ENCODE data around the gene SLC8A1.

DNA sequence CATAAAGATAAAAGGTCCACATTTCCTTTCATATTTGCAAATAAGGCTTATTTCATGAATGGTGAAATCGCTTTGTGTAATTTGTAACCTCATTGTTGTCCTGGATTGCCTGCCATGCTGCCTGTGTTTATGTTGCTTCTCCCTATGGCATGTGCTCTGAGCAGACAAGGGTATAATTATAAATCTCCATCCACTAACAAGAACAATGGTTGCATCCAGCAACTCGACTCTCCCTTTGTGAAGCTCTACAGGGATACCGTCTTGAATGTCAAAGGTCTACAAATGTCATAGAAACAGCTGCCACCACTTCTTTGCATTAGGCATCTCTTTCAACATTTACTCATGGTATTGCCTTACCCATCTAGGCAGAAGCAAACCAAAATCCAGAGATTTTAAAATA, 209.6 kb downstream of the SLC8A1 start:
- TF ChIP-seq EZH2 (IDR thresholded peaks at IDR 0.05; ENCODE audit: insufficient read depth, low read length) = no peak
- TF ChIP-seq, protein P1, sequence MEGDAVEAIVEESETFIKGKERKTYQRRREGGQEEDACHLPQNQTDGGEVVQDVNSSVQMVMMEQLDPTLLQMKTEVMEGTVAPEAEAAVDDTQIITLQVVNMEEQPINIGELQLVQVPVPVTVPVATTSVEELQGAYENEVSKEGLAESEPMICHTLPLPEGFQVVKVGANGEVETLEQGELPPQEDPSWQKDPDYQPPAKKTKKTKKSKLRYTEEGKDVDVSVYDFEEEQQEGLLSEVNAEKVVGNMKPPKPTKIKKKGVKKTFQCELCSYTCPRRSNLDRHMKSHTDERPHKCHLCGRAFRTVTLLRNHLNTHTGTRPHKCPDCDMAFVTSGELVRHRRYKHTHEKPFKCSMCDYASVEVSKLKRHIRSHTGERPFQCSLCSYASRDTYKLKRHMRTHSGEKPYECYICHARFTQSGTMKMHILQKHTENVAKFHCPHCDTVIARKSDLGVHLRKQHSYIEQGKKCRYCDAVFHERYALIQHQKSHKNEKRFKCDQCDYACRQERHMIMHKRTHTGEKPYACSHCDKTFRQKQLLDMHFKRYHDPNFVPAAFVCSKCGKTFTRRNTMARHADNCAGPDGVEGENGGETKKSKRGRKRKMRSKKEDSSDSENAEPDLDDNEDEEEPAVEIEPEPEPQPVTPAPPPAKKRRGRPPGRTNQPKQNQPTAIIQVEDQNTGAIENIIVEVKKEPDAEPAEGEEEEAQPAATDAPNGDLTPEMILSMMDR (IDR thresholded peaks at IDR 0.05; ENCODE audit: insufficient read depth, low read depth, low read length) = no peak

All from astrocyte (in vitro differentiated cells and primary cell).